ENCODE results near the gene ATP2C2.

ATP2C2 gene

GRCh38 chr16:84434800-84435199 is 66.5 kb downstream of the ATP2C2 start:
- Histone ChIP-seq H3K4me1 (ENCODE audit: control insufficient read depth, low read depth, low read length) (no peaks in the 10 kb centered on the region), H3K9me3 (ENCODE audit: control insufficient read depth, low read depth, low read length) (no peaks in the 10 kb centered on the region)

GRCh38 chr16:84436196-84436595 is 67.9 kb downstream of the ATP2C2 start:
- no peak overlapping the region for H3K27ac ChIP-seq (ENCODE audit: low read length)
- no peaks in the 10 kb centered on the region for H3K27me3 ChIP-seq (ENCODE audit: control insufficient read depth, insufficient read depth, low read length)
- H3K4me1 ChIP-seq (ENCODE audit: control insufficient read depth, low read depth, low read length) = no peaks in the 10 kb centered on the region
- no peak overlapping the region for H3K4me3 ChIP-seq (ENCODE audit: low read length)
- H3K9me3 ChIP-seq (ENCODE audit: control insufficient read depth, low read depth, low read length) = no peaks in the 10 kb centered on the region
- no peak overlapping the region for H3K9ac ChIP-seq (ENCODE audit: low read length)
- no peaks in the 10 kb centered on the region for H3K36me3 ChIP-seq (ENCODE audit: control insufficient read depth, low read depth, low read length)

More at GRCh38 chr16:84434800-84435199, 66.5 kb downstream of the ATP2C2 start:
- Histone ChIP-seq H3K4me3 (ENCODE audit: low read length) (no peak overlapping the region), H3K36me3 (ENCODE audit: control insufficient read depth, low read depth, low read length) (no peaks in the 10 kb centered on the region), H3K9ac (ENCODE audit: low read length) (no peak overlapping the region), H3K27me3 (ENCODE audit: control insufficient read depth, insufficient read depth, low read length) (no peaks in the 10 kb centered on the region), H3K27ac (ENCODE audit: low read length) (no peak overlapping the region)

- Histone ChIP-seq H3K27ac (ENCODE audit: low read length) (no peak overlapping the region), H3K4me1 (ENCODE audit: control insufficient read depth, low read depth, low read length) (no peaks in the 10 kb centered on the region), H3K4me3 (ENCODE audit: low read length) (no peak overlapping the region), H3K27me3 (ENCODE audit: control insufficient read depth, insufficient read depth, low read length) (no peaks in the 10 kb centered on the region), H3K36me3 (ENCODE audit: control insufficient read depth, low read depth, low read length) (no peaks in the 10 kb centered on the region), H3K9ac (ENCODE audit: low read length) (no peak overlapping the region), H3K9me3 (ENCODE audit: control insufficient read depth, low read depth, low read length) (no peaks in the 10 kb centered on the region)
Measured at GRCh38 chr16:84438971-84439696, 70.8 kb downstream of the ATP2C2 start.

GRCh38 chr16:84442416-84443145 is 74.2 kb downstream of the ATP2C2 start:
- Histone ChIP-seq H3K9me3 (ENCODE audit: control insufficient read depth, low read depth, low read length) (no peaks in the 10 kb centered on the region), H3K36me3 (ENCODE audit: control insufficient read depth, low read depth, low read length) (no peaks in the 10 kb centered on the region), H3K9ac (ENCODE audit: low read length) (no peak overlapping the region), H3K27ac (ENCODE audit: low read length) (no peak overlapping the region), H3K27me3 (ENCODE audit: control insufficient read depth, insufficient read depth, low read length) (no peaks in the 10 kb centered on the region), H3K4me3 (ENCODE audit: low read length) (no peak overlapping the region), H3K4me1 (ENCODE audit: control insufficient read depth, low read depth, low read length) (no peaks in the 10 kb centered on the region)

- Histone ChIP-seq H3K4me1 (ENCODE audit: control insufficient read depth, low read depth, low read length) (no peaks in the 10 kb centered on the region), H3K9ac (ENCODE audit: low read length) (no peak overlapping the region), H3K27me3 (ENCODE audit: control insufficient read depth, insufficient read depth, low read length) (no peaks in the 10 kb centered on the region), H3K27ac (ENCODE audit: low read length) (no peak overlapping the region), H3K9me3 (ENCODE audit: control insufficient read depth, low read depth, low read length) (no peaks in the 10 kb centered on the region), H3K4me3 (ENCODE audit: low read length) (no peak overlapping the region), H3K36me3 (ENCODE audit: control insufficient read depth, low read depth, low read length) (no peaks in the 10 kb centered on the region)
Measured at GRCh38 chr16:84443166-84443802, 74.9 kb downstream of the ATP2C2 start.

- Histone ChIP-seq H3K4me1 (ENCODE audit: control insufficient read depth, low read depth, low read length) (no peaks in the 10 kb centered on the region), H3K27ac (ENCODE audit: low read length) (no peak overlapping the region), H3K4me3 (ENCODE audit: low read length) (no peak overlapping the region), H3K9ac (ENCODE audit: low read length) (no peak overlapping the region), H3K27me3 (ENCODE audit: control insufficient read depth, insufficient read depth, low read length) (no peaks in the 10 kb centered on the region), H3K9me3 (ENCODE audit: control insufficient read depth, low read depth, low read length) (no peaks in the 10 kb centered on the region), H3K36me3 (ENCODE audit: control insufficient read depth, low read depth, low read length) (no peaks in the 10 kb centered on the region)
Measured at GRCh38 chr16:84444476-84444875, 76.1 kb downstream of the ATP2C2 start.

GRCh38 chr16:84446084-84446483 is 77.7 kb downstream of the ATP2C2 start:
- H3K4me1 ChIP-seq (ENCODE audit: control insufficient read depth, low read depth, low read length) = no peaks in the 10 kb centered on the region
- H3K9me3 ChIP-seq (ENCODE audit: control insufficient read depth, low read depth, low read length) = no peaks in the 10 kb centered on the region
- H3K36me3 ChIP-seq (ENCODE audit: control insufficient read depth, low read depth, low read length) = no peaks in the 10 kb centered on the region
- no peak overlapping the region for H3K9ac ChIP-seq (ENCODE audit: low read length)
- H3K27me3 ChIP-seq (ENCODE audit: control insufficient read depth, insufficient read depth, low read length) = no peaks in the 10 kb centered on the region
- H3K4me3 ChIP-seq (ENCODE audit: low read length) = no peak overlapping the region
- H3K27ac ChIP-seq (ENCODE audit: low read length) = no peak overlapping the region

- Histone ChIP-seq H3K4me3 (ENCODE audit: low read length) (no peak overlapping the region), H3K9me3 (ENCODE audit: control insufficient read depth, low read depth, low read length) (no peaks in the 10 kb centered on the region), H3K4me1 (ENCODE audit: control insufficient read depth, low read depth, low read length) (no peaks in the 10 kb centered on the region), H3K36me3 (ENCODE audit: control insufficient read depth, low read depth, low read length) (no peaks in the 10 kb centered on the region), H3K27me3 (ENCODE audit: control insufficient read depth, insufficient read depth, low read length) (no peaks in the 10 kb centered on the region), H3K9ac (ENCODE audit: low read length) (no peak overlapping the region), H3K27ac (ENCODE audit: low read length) (no peak overlapping the region)
Measured at GRCh38 chr16:84446596-84447392, 78.5 kb downstream of the ATP2C2 start.

GRCh38 chr16:84448444-84448843 is 80.1 kb downstream of the ATP2C2 start:
- Histone ChIP-seq H3K9ac (ENCODE audit: low read length) (no peak overlapping the region), H3K9me3 (ENCODE audit: control insufficient read depth, low read depth, low read length) (no peaks in the 10 kb centered on the region), H3K27ac (ENCODE audit: low read length) (no peak overlapping the region), H3K36me3 (ENCODE audit: control insufficient read depth, low read depth, low read length) (no peaks in the 10 kb centered on the region), H3K4me1 (ENCODE audit: control insufficient read depth, low read depth, low read length) (no peaks in the 10 kb centered on the region), H3K4me3 (ENCODE audit: low read length) (no peak overlapping the region), H3K27me3 (ENCODE audit: control insufficient read depth, insufficient read depth, low read length) (no peaks in the 10 kb centered on the region)

- Histone ChIP-seq H3K36me3 (ENCODE audit: control insufficient read depth, low read depth, low read length) (no peaks in the 10 kb centered on the region), H3K4me3 (ENCODE audit: low read length) (no peak overlapping the region), H3K9ac (ENCODE audit: low read length) (no peak overlapping the region), H3K4me1 (ENCODE audit: control insufficient read depth, low read depth, low read length) (no peaks in the 10 kb centered on the region), H3K27me3 (ENCODE audit: control insufficient read depth, insufficient read depth, low read length) (no peaks in the 10 kb centered on the region), H3K27ac (ENCODE audit: low read length) (no peak overlapping the region), H3K9me3 (ENCODE audit: control insufficient read depth, low read depth, low read length) (no peaks in the 10 kb centered on the region)
Measured at GRCh38 chr16:84449156-84450140, 81.1 kb downstream of the ATP2C2 start.

All from iPS-18a (cell line).